ENCODE measurements around the gene SCAF4.
"Not testable (repeated sequence)": the region's sequence is repeated elsewhere in the genome, so short reads cannot be mapped to it uniquely, and the experiment has no call there.

SCAF4 gene

GRCh38 chr21:31671931-31672330 is 60.0 kb downstream of the SCAF4 start:
- no peak for DNase-seq (ENCODE audit: low spot score)

GRCh38 chr21:31671146-31671716 is 60.7 kb downstream of the SCAF4 start:
- no peak for DNase-seq (ENCODE audit: low spot score)

GRCh38 chr21:31670070-31670469 is 61.8 kb downstream of the SCAF4 start:
- no peak for DNase-seq (ENCODE audit: low spot score)

- no peak for DNase-seq (ENCODE audit: low spot score)
Measured at GRCh38 chr21:31668651-31669491, 63.0 kb downstream of the SCAF4 start.

GRCh38 chr21:31667639-31668038 is 64.3 kb downstream of the SCAF4 start:
- DNase-seq (ENCODE audit: low spot score): no peak

GRCh38 chr21:31667132-31667531 is 64.8 kb downstream of the SCAF4 start:
- no peak for DNase-seq (ENCODE audit: low spot score)

GRCh38 chr21:31666445-31667010 is 65.4 kb downstream of the SCAF4 start:
- no peak for DNase-seq (ENCODE audit: low spot score)

GRCh38 chr21:31665869-31666268 is 66.0 kb downstream of the SCAF4 start:
- DNase-seq (ENCODE audit: low spot score): not testable (repeated sequence)

- no peak for DNase-seq (ENCODE audit: low spot score)
Measured at GRCh38 chr21:31665397-31665796, 66.5 kb downstream of the SCAF4 start.

GRCh38 chr21:31663584-31664249 is 68.2 kb downstream of the SCAF4 start:
- DNase-seq (ENCODE audit: low spot score): no peak

GRCh38 chr21:31660591-31660990 is 71.3 kb downstream of the SCAF4 start:
- DNase-seq (ENCODE audit: low spot score): peak; percentile 44

GRCh38 chr21:31660259-31660565 is 71.7 kb downstream of the SCAF4 start:
- peak; percentile 42 for DNase-seq (ENCODE audit: low spot score)

- DNase-seq (ENCODE audit: low spot score): peak; percentile 97
Measured at GRCh38 chr21:31659536-31660258, 72.2 kb downstream of the SCAF4 start, which contains the start of gene SOD1. SOD1 (plus strand) TSS chr21:31659693; CDS start chr21:31659770, 77 bp downstream.

- DNase-seq (ENCODE audit: low spot score): no peak
Measured at GRCh38 chr21:31659286-31659535, 72.7 kb downstream of the SCAF4 start.

- DNase-seq (ENCODE audit: low spot score): no peak
Measured at GRCh38 chr21:31658053-31658452, 73.9 kb downstream of the SCAF4 start.

- no peak for DNase-seq (ENCODE audit: low spot score)
Measured at GRCh38 chr21:31656199-31657095, 75.5 kb downstream of the SCAF4 start.

GRCh38 chr21:31654821-31655580 is 76.9 kb downstream of the SCAF4 start:
- not testable (repeated sequence) for DNase-seq (ENCODE audit: low spot score)

- DNase-seq (ENCODE audit: low spot score): no peak
Measured at GRCh38 chr21:31654340-31654739, 77.6 kb downstream of the SCAF4 start.

- not testable (repeated sequence) for DNase-seq (ENCODE audit: low spot score)
Measured at GRCh38 chr21:31651491-31651890, 80.4 kb downstream of the SCAF4 start.

GRCh38 chr21:31650930-31651329 is 81.0 kb downstream of the SCAF4 start:
- no peak for DNase-seq (ENCODE audit: low spot score)

- no peak for DNase-seq (ENCODE audit: low spot score)
Measured at GRCh38 chr21:31647650-31648049, 84.3 kb downstream of the SCAF4 start.
